HG02623 (cell line): Measurements from ENCODE around the gene NHS.

Experiments used
- ATAC-seq: cut with Tn5 transposase; IDR thresholded peaks from one replicate; pipeline ENCODE4 v1.9.1; 2021; ENCODE audit warnings: moderate library complexity; ENCODE audit not compliant: unreplicated experiment

NHS gene

GRCh38 chrX:17403972-17404371 is 29.0 kb downstream of the NHS start:
- no peak for ATAC-seq

GRCh38 chrX:17405225-17405969 is 30.4 kb downstream of the NHS start:
- ATAC-seq = no peak

- ATAC-seq = no peak
Observed at GRCh38 chrX:17409566-17410290, 34.7 kb downstream of the NHS start.

- no peak for ATAC-seq
Observed at GRCh38 chrX:17410651-17411050, 35.7 kb downstream of the NHS start.

- ATAC-seq = no peak
Observed at GRCh38 chrX:17411205-17411604, 36.2 kb downstream of the NHS start.

GRCh38 chrX:17412692-17413091 is 37.7 kb downstream of the NHS start:
- ATAC-seq = no peak

- no peak for ATAC-seq
Observed at GRCh38 chrX:17413228-17413627, 38.2 kb downstream of the NHS start.

GRCh38 chrX:17414027-17414658 is 39.1 kb downstream of the NHS start:
- no peak for ATAC-seq

- no peak for ATAC-seq
Observed at GRCh38 chrX:17414839-17415238, 39.8 kb downstream of the NHS start.

GRCh38 chrX:17415242-17415810 is 40.3 kb downstream of the NHS start:
- no peak for ATAC-seq

- ATAC-seq = no peak
Observed at GRCh38 chrX:17417372-17417771, 42.4 kb downstream of the NHS start.

- no peak for ATAC-seq
Observed at GRCh38 chrX:17425136-17425535, 50.1 kb downstream of the NHS start.

GRCh38 chrX:17425551-17425950 is 50.6 kb downstream of the NHS start:
- no peak for ATAC-seq

- no peak for ATAC-seq
Observed at GRCh38 chrX:17431171-17431570, 56.2 kb downstream of the NHS start.

- ATAC-seq = no peak
Observed at GRCh38 chrX:17432158-17432557, 57.2 kb downstream of the NHS start.

- ATAC-seq = no peak
Observed at GRCh38 chrX:17433965-17434364, 59.0 kb downstream of the NHS start.

- ATAC-seq = no peak
Observed at GRCh38 chrX:17435476-17435875, 60.5 kb downstream of the NHS start.

- no peak for ATAC-seq
Observed at GRCh38 chrX:17438221-17438620, 63.2 kb downstream of the NHS start.

- no peak for ATAC-seq
Observed at GRCh38 chrX:17440258-17440657, 65.3 kb downstream of the NHS start.

GRCh38 chrX:17440836-17441235 is 65.8 kb downstream of the NHS start:
- no peak for ATAC-seq

GRCh38 chrX:17441965-17442364 is 67.0 kb downstream of the NHS start:
- ATAC-seq = no peak

GRCh38 chrX:17442898-17443297 is 67.9 kb downstream of the NHS start:
- no peak for ATAC-seq
